ENCODE data around the gene PHACTR3.

Gene PHACTR3

GRCh38 chr20:59620860-59621505 lies 16.6 kb downstream of the PHACTR3 start:
- H3K36me3 ChIP-seq: no peaks in the 10 kb centered on the region

GRCh38 chr20:59622496-59622895 lies 18.2 kb downstream of the PHACTR3 start:
- Histone ChIP-seq H3K9me3 (no peaks in the 10 kb centered on the region), H3K4me3 (ENCODE audit: low read depth in 1 of 2, low read length in 1 of 2) (no peak overlapping the region), H3K4me1 (ENCODE audit: control insufficient read depth in 1 of 2, insufficient read depth in 1 of 2, low read depth in 1 of 2, low read length in 1 of 2) (no peaks in the 10 kb centered on the region), H3K27me3 (peaks cover 22% of the 10 kb centered on the region), H3K27ac (no peak overlapping the region), H3K36me3 (no peaks in the 10 kb centered on the region)
- no peak for TF ChIP-seq CTCF (IDR thresholded peaks at IDR 0.05)

More at GRCh38 chr20:59620860-59621505, 16.6 kb downstream of the PHACTR3 start:
- Histone ChIP-seq H3K4me1 (ENCODE audit: control insufficient read depth in 1 of 2, insufficient read depth in 1 of 2, low read depth in 1 of 2, low read length in 1 of 2) (no peaks in the 10 kb centered on the region), H3K27ac (no peak overlapping the region), H3K27me3 (peaks cover 29% of the 10 kb centered on the region), H3K4me3 (ENCODE audit: low read depth in 1 of 2, low read length in 1 of 2) (no peak overlapping the region), H3K9me3 (no peaks in the 10 kb centered on the region)
- no peak for TF ChIP-seq CTCF (IDR thresholded peaks at IDR 0.05)

DNA sequence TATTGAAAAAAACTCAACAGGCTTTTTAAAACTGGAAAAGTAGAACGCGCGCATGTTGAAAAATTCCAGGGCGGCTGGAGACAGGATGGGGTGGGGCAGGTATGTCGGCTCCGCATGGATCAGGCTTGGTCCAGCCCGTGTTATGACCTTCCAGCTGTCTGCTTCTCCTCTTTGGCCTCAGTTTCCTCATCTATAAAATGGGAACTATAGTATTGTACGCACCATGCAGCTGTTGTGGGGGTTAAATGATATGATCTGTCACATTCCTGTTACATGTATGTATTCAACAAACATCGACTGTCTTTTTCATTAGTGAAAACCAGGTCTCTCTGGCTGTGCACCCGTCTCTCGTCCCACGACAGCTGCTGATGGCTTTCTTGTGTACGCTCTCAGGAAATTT lies 18.8 kb downstream of the PHACTR3 start:
- Histone ChIP-seq H3K27me3 (peaks cover 20% of the 10 kb centered on the region), H3K27ac (no peak overlapping the region), H3K4me1 (ENCODE audit: control insufficient read depth in 1 of 2, insufficient read depth in 1 of 2, low read depth in 1 of 2, low read length in 1 of 2) (no peaks in the 10 kb centered on the region), H3K9me3 (no peaks in the 10 kb centered on the region), H3K4me3 (ENCODE audit: low read depth in 1 of 2, low read length in 1 of 2) (no peak overlapping the region), H3K36me3 (no peaks in the 10 kb centered on the region)
- TF ChIP-seq CTCF (IDR thresholded peaks at IDR 0.05): no peak

GRCh38 chr20:59623583-59623982 lies 19.2 kb downstream of the PHACTR3 start:
- H3K27ac ChIP-seq: no peak overlapping the region
- H3K4me1 ChIP-seq (ENCODE audit: control insufficient read depth in 1 of 2, insufficient read depth in 1 of 2, low read depth in 1 of 2, low read length in 1 of 2): no peaks in the 10 kb centered on the region
- no peak overlapping the region for H3K4me3 ChIP-seq (ENCODE audit: low read depth in 1 of 2, low read length in 1 of 2)
- no peak for TF ChIP-seq CTCF (IDR thresholded peaks at IDR 0.05)
- no peaks in the 10 kb centered on the region for H3K36me3 ChIP-seq
- no peaks in the 10 kb centered on the region for H3K9me3 ChIP-seq
- peaks cover 22% of the 10 kb centered on the region for H3K27me3 ChIP-seq

DNA sequence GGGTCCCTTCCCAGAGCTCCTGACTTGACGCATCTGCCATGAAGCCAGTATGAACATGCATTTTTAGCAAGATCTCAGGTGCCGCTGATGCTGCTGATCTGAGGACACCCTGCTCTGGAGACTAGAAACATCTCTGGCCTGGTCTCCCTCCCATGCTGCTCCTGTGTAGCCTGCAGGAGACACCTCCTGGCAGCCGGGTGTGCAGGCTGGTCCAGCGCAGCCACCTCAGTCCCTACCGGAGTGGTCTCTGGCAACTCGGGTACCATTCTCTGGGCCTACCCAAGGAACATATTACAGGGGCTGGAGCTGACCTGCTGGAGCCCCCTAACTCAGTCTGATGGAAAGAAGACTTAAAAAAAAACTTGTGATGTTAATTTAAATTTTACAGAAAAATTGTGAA lies 20.1 kb downstream of the PHACTR3 start:
- Histone ChIP-seq H3K27ac (no peak overlapping the region), H3K9me3 (no peaks in the 10 kb centered on the region), H3K27me3 (peaks cover 22% of the 10 kb centered on the region), H3K36me3 (no peaks in the 10 kb centered on the region), H3K4me3 (ENCODE audit: low read depth in 1 of 2, low read length in 1 of 2) (no peak overlapping the region), H3K4me1 (ENCODE audit: control insufficient read depth in 1 of 2, insufficient read depth in 1 of 2, low read depth in 1 of 2, low read length in 1 of 2) (no peaks in the 10 kb centered on the region)
- no peak for TF ChIP-seq CTCF (IDR thresholded peaks at IDR 0.05)
